ENCODE results near the gene KNTC1. TPM values are rescaled to one million over a fixed set of nuclear protein-coding genes. Genes with fewer than 3 reads are reported as not detected.
A peak's percentile ranks its signal among the peaks of the same experiment; 100 is the strongest.
"Not testable (repeated sequence)": the region's sequence is repeated elsewhere in the genome, so short reads cannot be mapped to it uniquely, and the experiment has no call there.

The KNTC1 gene
- 34.0 and 42.3 TPM in 2 replicates for total RNA-seq (2014; rRNA removed; shearing (Covaris generic))
- polyA plus RNA-seq (2015; cell fraction: cytosol; rRNA removed), result 17.7 and 20.1 TPM in 2 replicates
- 248 and 253 TPM in 2 replicates for polyA plus RNA-seq (2015; cell fraction: nucleus; rRNA removed)

GRCh38 chr12:122526683-122527477 lies at the start of gene KNTC1, which contains the start of gene RSRC2:
TSS of gene KNTC1 (plus strand) at chr12:122527249. CDS start at chr12:122530064, 2,815 bp downstream.
TSS of gene RSRC2 (minus strand) at chr12:122526936. CDS start at chr12:122526853, 83 bp downstream.
- peak; percentile 100 for DNase-seq (ENCODE audit: low read depth)

DNA sequence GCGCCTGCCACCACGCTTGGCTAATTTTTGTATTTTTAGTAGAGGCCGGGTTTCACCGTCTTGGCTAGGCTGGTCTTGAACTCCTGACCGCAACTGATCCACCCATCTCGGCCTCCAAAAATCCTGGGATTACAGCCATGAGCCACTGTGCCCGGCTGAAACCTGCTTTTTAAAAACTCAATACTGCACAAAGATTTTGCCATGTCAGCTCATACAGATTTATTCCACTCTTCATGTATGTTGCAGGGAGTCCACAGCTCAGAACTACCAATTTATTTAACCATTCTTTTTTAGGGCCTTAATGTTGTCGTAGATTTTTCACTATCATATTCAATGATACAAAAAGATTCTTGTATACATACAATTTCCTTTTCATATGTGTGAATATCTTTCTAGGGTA lies 46.3 kb upstream of the KNTC1 start:
- DNase-seq (ENCODE audit: low read depth), result no peak

DNA sequence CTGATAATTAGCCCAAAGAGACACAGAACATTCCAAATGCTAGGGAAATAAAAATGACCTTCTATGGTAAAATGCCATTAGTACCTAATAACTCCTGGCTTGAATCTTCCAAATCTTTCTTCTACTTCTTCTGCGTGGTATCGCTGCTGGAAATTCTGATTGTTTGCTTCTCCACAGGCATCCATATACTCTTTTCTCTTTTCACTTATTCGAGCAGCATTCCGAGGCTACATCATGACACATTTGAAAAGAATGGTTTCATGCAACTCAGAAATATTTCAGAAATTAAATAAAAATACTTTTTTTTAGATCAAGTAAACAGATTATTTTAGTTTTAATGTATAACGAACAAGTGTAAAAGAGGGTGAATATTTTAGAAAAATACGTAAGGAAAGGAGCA lies 45.2 kb upstream of the KNTC1 start:
- DNase-seq (ENCODE audit: low read depth), result no peak

DNA sequence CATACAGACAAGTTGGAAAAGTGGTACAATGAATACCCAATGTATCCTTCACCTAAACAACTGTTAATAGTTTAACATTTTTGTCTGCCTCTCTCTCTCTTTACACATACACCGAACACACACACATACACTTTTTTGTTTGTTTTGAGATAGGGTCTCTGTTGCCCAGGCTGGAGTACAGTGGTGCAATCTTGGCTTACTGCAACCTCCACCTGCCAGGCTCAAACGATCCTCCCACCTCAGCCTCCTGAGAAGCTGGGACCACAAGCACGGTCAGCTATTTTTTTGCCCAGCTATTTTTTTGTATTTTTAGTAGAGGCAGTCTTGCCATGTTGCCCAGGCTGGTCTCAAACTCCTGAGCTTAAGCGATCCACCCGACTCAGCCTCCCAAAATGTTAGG lies 43.1 kb upstream of the KNTC1 start:
- no peak for DNase-seq (ENCODE audit: low read depth)

GRCh38 chr12:122484385-122484784 lies 42.7 kb upstream of the KNTC1 start:
- DNase-seq (ENCODE audit: low read depth), result not testable (repeated sequence)

GRCh38 chr12:122486360-122486759 lies 40.7 kb upstream of the KNTC1 start:
- DNase-seq (ENCODE audit: low read depth), result peak; percentile 25

DNA sequence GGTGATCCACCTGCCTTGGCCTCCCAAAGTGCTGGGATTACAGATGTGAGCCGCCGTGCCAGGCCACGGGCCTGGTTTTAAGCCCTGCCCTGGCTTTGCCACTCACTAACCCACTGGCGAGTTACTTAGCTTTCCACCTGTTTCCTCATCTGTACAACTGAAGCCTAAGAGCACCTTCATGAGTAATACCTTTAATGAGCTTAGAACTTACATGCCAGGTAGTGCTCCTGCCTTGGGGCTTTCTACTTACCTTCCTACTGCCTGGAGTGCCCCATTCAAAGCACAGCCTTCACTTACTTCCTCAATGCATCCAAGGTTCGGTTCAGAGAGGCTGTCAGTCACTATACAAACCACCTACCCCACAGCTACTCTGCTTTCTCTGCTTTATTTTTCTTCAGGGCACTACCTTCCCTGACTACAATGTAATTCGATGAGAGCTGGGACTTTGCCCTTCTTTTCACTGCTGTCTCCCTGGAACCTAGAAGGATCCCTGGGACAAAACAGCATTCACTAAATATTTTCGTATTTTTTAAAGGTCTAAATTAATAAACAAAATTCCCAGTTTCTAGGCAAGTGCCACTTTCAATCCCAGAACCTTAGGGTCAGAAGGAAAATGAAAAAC lies 40.1 kb upstream of the KNTC1 start:
- DNase-seq (ENCODE audit: low read depth), result no peak

DNA sequence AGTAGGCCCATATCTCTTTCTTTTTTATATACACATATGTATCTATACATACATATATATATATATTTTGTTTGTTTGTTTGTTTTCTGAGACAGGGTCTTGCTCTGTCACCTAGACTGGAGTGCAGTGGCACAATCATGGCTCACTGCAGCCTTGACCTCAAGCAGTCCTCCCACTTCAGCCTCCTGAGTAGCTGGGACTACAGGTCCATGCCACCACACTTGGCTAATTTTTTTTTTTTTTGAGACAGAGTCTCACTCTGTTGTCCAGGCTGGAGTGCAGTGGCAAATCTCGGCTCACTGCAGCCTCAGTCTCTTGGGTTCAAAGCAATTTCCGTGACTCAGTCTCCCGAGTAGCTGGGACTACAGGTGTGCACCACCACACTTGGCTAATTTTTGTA lies 39.2 kb upstream of the KNTC1 start:
- DNase-seq (ENCODE audit: low read depth), result not testable (repeated sequence)

DNA sequence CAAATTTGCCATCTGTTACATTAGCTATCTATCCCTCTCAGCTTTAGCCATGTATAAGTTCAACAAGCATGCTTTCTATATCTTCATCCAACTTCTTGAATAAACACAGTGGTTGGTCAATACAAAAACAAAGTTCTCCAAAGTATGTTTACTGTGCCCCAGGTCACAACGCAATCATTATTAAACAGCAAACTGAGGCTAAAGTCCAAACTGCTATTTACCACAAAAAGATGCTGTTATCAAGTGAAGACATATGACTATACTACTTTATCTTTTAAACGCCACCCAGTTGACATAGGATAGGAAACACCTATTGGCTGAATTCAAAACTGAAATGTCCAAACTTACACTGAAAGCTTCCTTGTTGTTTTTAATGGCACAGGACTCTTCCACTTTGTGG lies 38.0 kb upstream of the KNTC1 start:
- no peak for DNase-seq (ENCODE audit: low read depth)

DNA sequence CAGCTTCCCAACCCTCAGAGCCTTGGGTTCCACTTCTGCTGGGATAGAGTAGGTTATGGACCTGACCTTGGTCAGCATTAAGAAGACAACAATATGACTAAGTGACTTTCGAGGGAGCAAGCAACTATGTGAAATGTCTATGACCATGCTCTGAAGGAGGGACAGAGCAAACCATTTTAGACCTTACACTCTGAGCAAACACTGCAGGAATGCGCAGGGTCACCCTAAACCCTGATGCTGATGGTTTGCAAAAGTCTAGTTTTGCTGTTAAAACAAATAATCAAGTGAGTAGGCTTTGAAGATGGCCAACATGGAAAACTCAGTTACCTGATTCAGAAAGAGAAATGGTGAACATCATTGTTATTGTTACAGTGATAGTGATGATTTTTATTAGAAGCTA lies 35.1 kb upstream of the KNTC1 start:
- DNase-seq (ENCODE audit: low read depth), result no peak

DNA sequence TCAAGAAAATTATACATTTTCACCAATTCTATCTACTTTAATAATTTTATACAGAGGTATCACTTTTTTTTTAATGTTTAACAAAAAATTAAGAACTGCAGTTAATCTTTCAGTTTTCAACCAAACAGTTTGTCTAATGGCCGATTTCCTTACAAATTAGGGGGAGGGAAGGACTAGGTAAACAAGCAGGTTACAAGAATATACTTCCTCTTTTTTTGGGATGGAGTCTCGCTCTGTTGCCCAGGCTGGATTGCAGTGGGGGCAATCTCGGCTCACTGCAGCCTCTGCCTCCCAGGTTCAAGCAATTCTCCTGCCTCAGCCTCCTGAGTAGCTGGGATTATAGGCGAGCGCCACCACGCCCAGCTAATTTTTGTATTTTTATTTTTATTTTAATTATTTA lies 33.8 kb upstream of the KNTC1 start:
- not testable (repeated sequence) for DNase-seq (ENCODE audit: low read depth)

DNA sequence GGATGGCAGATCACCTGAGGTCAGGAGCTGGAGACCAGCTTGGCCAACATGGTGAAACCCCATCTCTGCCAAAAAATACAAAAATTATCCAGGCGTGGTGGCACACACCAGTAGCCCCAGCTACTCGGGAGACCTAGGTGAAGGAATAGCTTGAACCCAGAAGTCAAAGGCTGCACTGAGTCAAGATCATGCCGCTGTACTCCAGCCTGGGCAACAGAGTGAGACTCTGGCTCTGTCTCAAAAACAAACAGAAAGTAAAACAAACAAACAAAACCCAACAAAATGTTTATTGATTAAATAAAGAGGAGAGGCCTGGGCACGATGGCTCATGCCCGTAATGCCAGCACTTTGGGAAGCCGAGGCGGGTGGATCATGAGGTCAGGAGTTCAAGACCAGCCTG lies 31.8 kb upstream of the KNTC1 start:
- no peak for DNase-seq (ENCODE audit: low read depth)

- DNase-seq (ENCODE audit: low read depth), result peak; percentile 48
Observed at GRCh38 chr12:122499991-122500684, 26.9 kb upstream of the KNTC1 start.

GRCh38 chr12:122500685-122501488 lies 26.2 kb upstream of the KNTC1 start, which contains the start of gene ZCCHC8:
TSS of gene ZCCHC8 (minus strand) at chr12:122500932. CDS start at chr12:122500840, 92 bp downstream.
- peak; percentile 98 for DNase-seq (ENCODE audit: low read depth)

DNA sequence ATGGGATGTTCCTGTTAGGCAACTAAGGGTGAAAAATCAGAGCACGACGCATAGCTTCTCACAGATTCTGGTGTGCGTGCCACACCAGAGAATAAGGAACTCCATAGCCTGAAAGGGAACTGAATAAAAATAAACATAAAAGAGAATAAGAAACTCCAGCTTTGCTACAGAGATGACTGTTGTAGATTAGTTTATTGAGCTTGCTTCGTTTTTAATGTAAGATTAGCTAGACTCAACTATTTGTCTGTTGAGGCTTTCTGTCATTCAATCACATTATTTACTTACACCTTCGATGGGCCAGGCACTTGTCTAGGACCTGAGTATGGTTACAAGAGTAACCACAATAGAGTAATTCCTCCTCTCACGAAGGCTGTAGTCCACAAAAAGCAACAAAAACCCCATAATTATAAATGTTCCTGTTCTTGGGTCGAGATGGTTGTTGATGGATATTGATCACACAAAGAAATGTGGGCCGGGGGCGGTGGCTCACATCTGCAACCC lies 25.5 kb upstream of the KNTC1 start:
- no peak for DNase-seq (ENCODE audit: low read depth)

DNA sequence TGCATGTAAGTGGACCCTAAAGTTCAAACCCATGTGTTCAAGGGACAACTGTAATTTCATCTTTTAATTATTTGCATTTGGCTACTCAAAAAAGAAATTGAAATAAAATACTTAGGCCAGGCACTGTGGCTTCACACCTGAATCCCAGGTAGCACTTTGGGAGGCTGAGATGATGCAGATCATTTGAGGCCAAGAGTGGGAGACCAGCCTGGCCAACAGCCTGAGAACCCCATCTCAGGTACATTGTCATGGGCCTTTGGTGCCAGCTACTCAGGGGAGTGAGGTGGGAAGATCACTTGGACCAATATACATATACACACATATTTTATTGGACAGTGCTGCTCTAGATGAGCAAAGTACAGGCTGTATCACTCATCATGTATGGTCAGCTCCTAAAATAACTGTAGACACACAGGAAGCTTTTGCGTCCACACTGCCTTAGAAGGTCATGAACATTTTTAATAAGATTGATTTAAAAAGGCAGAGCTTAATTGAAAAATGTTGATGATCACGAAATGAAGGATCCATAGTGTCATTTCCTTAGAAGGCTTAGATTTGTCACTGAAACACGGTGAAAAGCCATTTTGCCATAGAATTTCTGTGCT lies 23.8 kb upstream of the KNTC1 start:
- DNase-seq (ENCODE audit: low read depth), result no peak

DNA sequence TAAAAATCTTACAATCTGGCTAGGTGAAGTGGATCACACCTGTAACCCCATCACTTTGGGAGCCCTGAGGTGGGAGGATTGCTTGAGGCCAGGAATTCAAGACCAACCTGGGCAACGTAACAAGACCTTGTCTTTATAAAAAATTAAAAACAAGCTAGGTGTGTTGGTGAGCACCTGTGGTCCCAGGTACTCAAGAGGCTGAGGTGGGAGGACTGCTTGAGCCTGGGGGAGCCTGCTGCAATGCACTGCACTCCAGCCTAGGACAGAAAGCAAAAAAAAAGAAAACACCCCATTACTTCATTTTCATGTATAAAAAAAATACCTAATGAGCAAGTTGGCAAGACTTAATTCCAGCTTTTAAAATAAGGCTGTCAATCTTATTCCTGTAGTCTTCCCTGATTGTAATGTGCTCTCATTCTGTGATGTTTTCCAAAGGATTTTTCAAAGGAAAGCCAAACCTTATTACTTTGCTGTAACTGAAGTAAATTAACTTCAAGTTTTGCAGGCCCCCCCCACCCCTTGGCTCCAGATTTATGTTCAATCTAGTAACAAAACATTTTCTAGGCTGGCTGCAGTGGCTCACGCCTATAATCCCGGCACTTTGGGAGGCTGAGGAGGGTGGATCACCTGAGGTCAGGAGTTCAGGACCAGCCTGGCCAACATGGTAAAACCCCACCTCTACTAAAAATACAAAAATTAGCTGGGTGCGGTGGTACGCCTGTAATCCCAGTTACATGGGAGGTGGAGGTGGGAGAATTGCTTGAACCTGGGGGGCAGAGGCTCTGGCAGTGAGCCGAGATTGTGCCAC lies 23.1 kb upstream of the KNTC1 start:
- DNase-seq (ENCODE audit: low read depth), result no peak

DNA sequence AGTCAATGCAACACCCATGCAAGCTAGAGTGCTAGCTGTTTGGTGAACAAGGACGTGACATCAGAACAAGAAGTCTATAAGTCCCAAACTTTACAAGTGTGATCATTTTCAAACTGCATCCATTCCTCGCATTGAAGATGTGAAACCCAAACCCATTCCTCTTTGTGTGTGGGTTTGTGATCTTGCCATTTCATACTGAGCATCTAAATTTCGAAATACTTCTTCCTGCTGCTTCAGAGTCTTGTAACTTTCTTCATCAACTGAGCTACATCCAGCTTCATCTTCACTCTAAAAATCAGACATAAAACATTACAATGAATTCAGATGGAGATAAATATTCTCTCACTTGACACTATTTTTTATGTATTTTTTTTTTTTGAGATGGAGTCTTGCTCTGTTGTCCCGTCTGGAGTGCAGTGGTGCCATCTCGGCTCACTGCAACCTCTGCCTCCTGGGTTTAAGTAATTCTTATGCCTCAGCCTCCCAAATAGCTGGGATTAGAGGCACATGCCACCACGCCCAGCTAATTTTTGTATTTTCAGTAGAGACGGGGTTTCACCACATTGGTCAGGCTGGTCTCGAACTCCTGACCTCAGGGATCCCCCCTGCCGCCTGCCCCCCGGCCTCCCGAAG lies 21.5 kb upstream of the KNTC1 start:
- no peak for DNase-seq (ENCODE audit: low read depth)

DNA sequence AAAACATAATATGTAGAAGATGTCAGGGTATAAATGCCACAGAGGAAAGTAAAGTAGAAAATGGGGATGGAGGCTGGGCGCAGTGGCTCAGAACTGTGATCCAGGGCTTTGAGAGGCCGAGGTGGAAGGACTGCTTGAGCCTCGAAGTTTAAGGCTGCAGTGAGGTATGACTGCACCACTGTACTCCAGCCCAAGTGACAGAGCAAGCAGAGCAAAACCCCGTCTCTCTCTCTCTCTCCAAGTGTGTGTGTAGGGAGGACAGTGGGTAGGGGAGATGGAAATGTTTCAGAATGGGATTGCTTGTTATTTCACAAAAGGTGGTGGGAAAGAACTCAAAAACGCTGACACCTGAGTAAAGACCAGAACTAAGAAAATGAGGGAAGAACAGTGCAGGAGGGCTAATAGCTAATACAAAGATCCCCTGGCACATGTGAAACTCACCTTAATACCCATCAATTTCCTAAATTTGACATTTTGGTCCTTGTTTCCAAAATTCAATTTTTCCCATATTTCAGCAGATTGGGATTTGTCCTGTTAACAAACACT lies 20.6 kb upstream of the KNTC1 start:
- DNase-seq (ENCODE audit: low read depth), result no peak

All from HT1080 (cell line).